C4-2B (cell line): ENCODE data around the gene C1D.

Experiments
- CTCF ChIP-seq: fragments of 450-650 bp; conservative IDR thresholded peaks from 2 replicates; pipeline ENCODE4 v1.5.1; 2017; ENCODE audit warnings: mild to moderate bottlenecking
- ZFX ChIP-seq: fragments of 450-650 bp; IDR thresholded peaks from 2 replicates; pipeline ENCODE4 v1.6.1; 2017

- TF ChIP-seq CTCF (no peak), ZFX (no peak)
These were observed 35.5 kb upstream of the C1D start for GRCh38 chr2:68098291-68098797.
